GM18511 (cell line): Measurements from ENCODE around the gene NSUN4.

ENCODE experiments used
- ATAC-seq: cut with Tn5 transposase; IDR thresholded peaks from one replicate; pipeline ENCODE4 v1.9.1; 2021; ENCODE audit warnings: mild to moderate bottlenecking, moderate library complexity; ENCODE audit not compliant: unreplicated experiment

The NSUN4 gene

GRCh38 chr1:46404482-46405196, 64.0 kb downstream of the NSUN4 start:
- no peak for ATAC-seq

- no peak for ATAC-seq
These were observed 64.6 kb downstream of the NSUN4 start for GRCh38 chr1:46405197-46405555.

- no peak for ATAC-seq
These were observed 65.1 kb downstream of the NSUN4 start for GRCh38 chr1:46405724-46406123.

- ATAC-seq = no peak
These were observed 66.4 kb downstream of the NSUN4 start for GRCh38 chr1:46406881-46407608.

GRCh38 chr1:46407636-46408035, 67.0 kb downstream of the NSUN4 start:
- ATAC-seq = no peak

GRCh38 chr1:46408356-46409062, 67.9 kb downstream of the NSUN4 start:
- no peak for ATAC-seq

GRCh38 chr1:46409063-46409372, 68.4 kb downstream of the NSUN4 start:
- ATAC-seq = no peak

- no peak for ATAC-seq
These were observed 69.8 kb downstream of the NSUN4 start for GRCh38 chr1:46410156-46411009.

- no peak for ATAC-seq
These were observed 70.4 kb downstream of the NSUN4 start for GRCh38 chr1:46411010-46411405.
